IMR-90 (cell line): ENCODE data around the gene OVCA2. TPM values are rescaled to one million over a fixed set of nuclear protein-coding genes. Genes with fewer than 3 reads are reported as not detected.

Source experiments
- ATAC-seq: fragments of 200-7000 bp; cut with Tn5 transposase; 2 replicates; pipeline ENCODE4 v1.9.1; 2020; ENCODE audit warnings: low read depth, mild to moderate bottlenecking, moderate library complexity
- BruUV-seq: library from RNA; stranded (reverse); fragments of 400-500 nt; replicated peaks from 2 replicates; lab custom pipeline; 2021; lab: Mats Ljungman, UMichigan
- CTCF ChIA-PET: fragments of 300-600 bp; formaldehyde crosslinking; extraction: SDS; loops from one replicate; lab custom pipeline; 2021; ENCODE audit warnings: antibody characterized with exemption; lab: Yijun Ruan, JAX
- POLR2A ChIA-PET: fragments of 300-600 bp; sonication (Branson Sonifier 250); formaldehyde crosslinking; loops from one replicate; lab custom pipeline; 2022; ENCODE audit warnings: antibody characterized with exemption; ENCODE audit not compliant: unreplicated experiment; lab: Charles Lee
- DNase-seq: peaks from one replicate; pipeline ENCODE4 v3.0.0; 2013
- H2AFZ ChIP-seq: replicated peaks from 2 replicates; pipeline ENCODE3; 2013; ENCODE audit warnings: low read length, mild to moderate bottlenecking; ENCODE audit not compliant: poor library complexity
- H2AK5ac ChIP-seq: 2 replicates; pipeline ENCODE4 v1.6.1; 2013; ENCODE audit warnings: low read depth, low read length, inconsistent platforms
- H2AK9ac ChIP-seq: replicated peaks from 2 replicates; pipeline ENCODE3; 2013; ENCODE audit warnings: mild to moderate bottlenecking, low read depth, low read length, moderate library complexity; ENCODE audit not compliant: poor library complexity
- H2BK120ac ChIP-seq: 2 replicates; pipeline ENCODE4 v1.6.1; 2013; ENCODE audit warnings: low read depth, low read length, inconsistent platforms
- H2BK15ac ChIP-seq: 3 replicates; pipeline ENCODE4 v1.6.1; 2013; ENCODE audit warnings: low read depth, low read length, inconsistent platforms
- H2BK20ac ChIP-seq: 2 replicates; pipeline ENCODE4 v1.6.1; 2013; ENCODE audit warnings: low read depth, mild to moderate bottlenecking, inconsistent platforms, low read length, moderate library complexity
- H2BK5ac ChIP-seq: 2 replicates; pipeline ENCODE4 v1.6.1; 2013; ENCODE audit warnings: mild to moderate bottlenecking, low read depth, low read length, inconsistent platforms; ENCODE audit not compliant: poor library complexity, severe bottlenecking
- H3K14ac ChIP-seq: replicated peaks from 2 replicates; pipeline ENCODE4 v1.6.1; 2013; ENCODE audit warnings: low read depth, low read length, inconsistent platforms
- H3K18ac ChIP-seq: 2 replicates; pipeline ENCODE4 v1.6.1; 2013; ENCODE audit warnings: low read depth, low read length, control low read depth
- H3K23ac ChIP-seq: 2 replicates; pipeline ENCODE4 v1.6.1; 2013; ENCODE audit warnings: low read depth, low read length, inconsistent platforms
- H3K27ac ChIP-seq: 2 replicates; pipeline ENCODE4 v1.5.1; 2013; ENCODE audit warnings: mild to moderate bottlenecking, control low read depth, low read length; ENCODE audit not compliant: insufficient read depth
- H3K27me3 ChIP-seq: 2 replicates; pipeline ENCODE4 v1.6.1; 2013; ENCODE audit warnings: low read length; ENCODE audit not compliant: control insufficient read depth, insufficient read depth
- H3K36me3 ChIP-seq: 2 replicates; pipeline ENCODE4 v1.6.1; 2013; ENCODE audit warnings: low read length, mixed read lengths; ENCODE audit not compliant: control insufficient read depth, insufficient read depth
- H3K4ac ChIP-seq: 2 replicates; pipeline ENCODE4 v1.6.1; 2013; ENCODE audit warnings: low read depth, low read length, inconsistent platforms
- H3K4me1 ChIP-seq: 2 replicates; pipeline ENCODE4 v1.6.1; 2013; ENCODE audit warnings: low read length, mixed read lengths; ENCODE audit not compliant: control insufficient read depth, insufficient read depth
- H3K4me2 ChIP-seq: 2 replicates; pipeline ENCODE4 v1.6.1; 2013; ENCODE audit warnings: low read depth, mild to moderate bottlenecking, control low read depth, low read length, moderate library complexity
- H3K4me3 ChIP-seq: 2 replicates; pipeline ENCODE4 v1.5.1; 2013; ENCODE audit warnings: low read depth, mild to moderate bottlenecking, control low read depth, low read length, moderate library complexity; ENCODE audit not compliant: insufficient read depth
- H3K56ac ChIP-seq: 2 replicates; pipeline ENCODE4 v1.6.1; 2013; ENCODE audit warnings: low read length, inconsistent platforms; ENCODE audit not compliant: insufficient read depth; ENCODE audit errors: extremely low read depth
- H3K79me1 ChIP-seq, 2 experiments: 2 replicates each; pipeline ENCODE4 v1.6.1; 2013; ENCODE audit warnings: low read length in 2 of 2, inconsistent platforms in 1 of 2, low read depth in 1 of 2
- H3K9ac ChIP-seq: 2 replicates; pipeline ENCODE4 v1.6.1; 2013; ENCODE audit warnings: low read depth, low read length, control low read depth
- H3K9me1 ChIP-seq: 2 replicates; pipeline ENCODE4 v1.6.1; 2013; ENCODE audit warnings: low read length, inconsistent platforms; ENCODE audit not compliant: insufficient read depth
- H3K9me3 ChIP-seq: 2 replicates; pipeline ENCODE4 v1.6.1; 2013; ENCODE audit warnings: low read length; ENCODE audit not compliant: control insufficient read depth, insufficient read depth
- H4K20me1 ChIP-seq: 2 replicates; pipeline ENCODE4 v1.6.1; 2013; ENCODE audit warnings: low read length, inconsistent platforms; ENCODE audit not compliant: insufficient read depth
- H4K5ac ChIP-seq: 2 replicates; pipeline ENCODE4 v1.6.1; 2013; ENCODE audit warnings: mild to moderate bottlenecking, low read depth, low read length, control low read depth
- H4K8ac ChIP-seq, 2 experiments: 2 replicates each; pipeline ENCODE4 v1.6.1; 2013; ENCODE audit warnings: low read depth in 2 of 2, low read length in 2 of 2, control low read depth in 1 of 2, inconsistent platforms in 1 of 2
- H4K91ac ChIP-seq: 2 replicates; pipeline ENCODE4 v1.6.1; 2013; ENCODE audit warnings: low read depth, low read length, inconsistent platforms; ENCODE audit not compliant: insufficient read depth
- BHLHE40 ChIP-seq: fragments of 150-350 bp; IDR thresholded peaks from 2 replicates; pipeline ENCODE4 v1.6.1; 2016; ENCODE audit warnings: mild to moderate bottlenecking, low read depth, low read length
- CEBPB ChIP-seq: IDR thresholded peaks from 2 replicates; pipeline ENCODE4 v1.6.1; 2012; ENCODE audit warnings: low read depth, low read length, improper control_type of control experiment
- CHD1 ChIP-seq: IDR thresholded peaks from 2 replicates; pipeline ENCODE4 v1.6.1; 2012; ENCODE audit warnings: low read depth, low read length, improper control_type of control experiment
- FOS ChIP-seq: fragments of 150-350 bp; IDR thresholded peaks from 2 replicates; pipeline ENCODE4 v1.6.1; 2016; ENCODE audit warnings: low read depth, low read length
- MAFK ChIP-seq: IDR thresholded peaks from 2 replicates; pipeline ENCODE4 v1.6.1; 2012; ENCODE audit warnings: low read depth, low read length, improper control_type of control experiment
- MXI1 ChIP-seq: IDR thresholded peaks from 2 replicates; pipeline ENCODE4 v1.6.1; 2012; ENCODE audit warnings: low read depth, mild to moderate bottlenecking, low read length, moderate library complexity, borderline replicate concordance
- NFE2L2 ChIP-seq: fragments of 150-350 bp; IDR thresholded peaks from 2 replicates; pipeline ENCODE4 v1.6.1; 2016; ENCODE audit warnings: low read depth, mild to moderate bottlenecking, low read length
- POLR2A ChIP-seq: IDR thresholded peaks from 2 replicates; pipeline ENCODE4 v1.6.1; 2012; ENCODE audit warnings: mild to moderate bottlenecking, low read depth, low read length
- RAD21 ChIP-seq: IDR thresholded peaks from 2 replicates; pipeline ENCODE4 v1.6.1; 2012; ENCODE audit warnings: low read length, improper control_type of control experiment
- RCOR1 ChIP-seq: IDR thresholded peaks from 2 replicates; pipeline ENCODE4 v1.6.1; 2012; ENCODE audit warnings: mild to moderate bottlenecking, low read length, improper control_type of control experiment; ENCODE audit not compliant: insufficient replicate concordance
- RFX5 ChIP-seq: IDR thresholded peaks from 2 replicates; pipeline ENCODE4 v1.8.0; 2012; ENCODE audit warnings: low read depth, mild to moderate bottlenecking, low read length, moderate library complexity
- SMC3 ChIP-seq: fragments of 150-350 bp; IDR thresholded peaks from 2 replicates; pipeline ENCODE4 v1.6.1; 2016; ENCODE audit warnings: low read depth, mild to moderate bottlenecking, antibody characterized with exemption, low read length, moderate library complexity
- WGBS, 2 experiments: methylation state at CpG; one replicate each; pipeline versions ENCODE4 v1.1.5 to v1.1.7; 2013; ENCODE audit warnings: missing lambda C conversion rate in 2 of 2; ENCODE audit not compliant: insufficient read length in 1 of 2; ENCODE audit errors: extremely low coverage in 2 of 2; 5-methylcytosine and 5-hydroxymethylcytosine counted together
- dilution Hi-C: fragments of 300-500 bp; cut with HindIII; formaldehyde crosslinking; loops from one replicate; pipeline ENCODE4 v1.14.3; 2018; ENCODE audit warnings: low sequenced_read_pairs; ENCODE audit not compliant: unreplicated experiment
- in situ Hi-C: fragments of 300-500 bp; cut with MboI; formaldehyde crosslinking; loops from 3 replicates; pipeline ENCODE4 v1.14.3; 2019; ENCODE audit warnings: low sequenced_read_pairs, inconsistent platforms, mixed read lengths
- intact Hi-C: fragments of 100-400 bp; cut with micrococcal nuclease; formaldehyde crosslinking; loops from 2 replicates; pipeline ENCODE4 v1.10.0; 2022
- polyA plus RNA-seq, 3 experiments: library from polyadenylated mRNA; depleted of rRNA; stranded (reverse); fragments of >200 nt; gene quantifications; 2 replicates each; pipeline ENCODE4 v1.2.3, GENCODE V29; 2012; ENCODE audit warnings: low replicate concordance in 1 of 3
- total RNA-seq: library from RNA; depleted of rRNA; stranded (reverse); fragments of >200 nt; gene quantifications from 2 replicates; pipeline ENCODE4 v1.2.3, GENCODE V29; 2012
- TF ChIP-seq, protein P1 (sequence below): fragments of 150-350 bp; IDR thresholded peaks from 2 replicates; pipeline ENCODE4 v1.6.1; 2017; ENCODE audit warnings: mild to moderate bottlenecking, antibody characterized with exemption, low read length, low read depth
- TF ChIP-seq, protein P2 (sequence below): conservative IDR thresholded peaks from 2 replicates; pipeline ENCODE4 v1.5.1; 2012; ENCODE audit warnings: mild to moderate bottlenecking, low read depth, low read length, improper control_type of control experiment
- TF ChIP-seq, protein P3 (sequence below): fragments of 150-350 bp; IDR thresholded peaks from 2 replicates; pipeline ENCODE4 v1.6.1; 2016; ENCODE audit warnings: low read depth, mild to moderate bottlenecking, low read length, moderate library complexity, borderline replicate concordance

OVCA2 gene
- total and polyA plus RNA-seq, 2 of the 4 experiments (the other 2 are of a cell fraction), result 38.7 to 46.9 TPM

DNA sequence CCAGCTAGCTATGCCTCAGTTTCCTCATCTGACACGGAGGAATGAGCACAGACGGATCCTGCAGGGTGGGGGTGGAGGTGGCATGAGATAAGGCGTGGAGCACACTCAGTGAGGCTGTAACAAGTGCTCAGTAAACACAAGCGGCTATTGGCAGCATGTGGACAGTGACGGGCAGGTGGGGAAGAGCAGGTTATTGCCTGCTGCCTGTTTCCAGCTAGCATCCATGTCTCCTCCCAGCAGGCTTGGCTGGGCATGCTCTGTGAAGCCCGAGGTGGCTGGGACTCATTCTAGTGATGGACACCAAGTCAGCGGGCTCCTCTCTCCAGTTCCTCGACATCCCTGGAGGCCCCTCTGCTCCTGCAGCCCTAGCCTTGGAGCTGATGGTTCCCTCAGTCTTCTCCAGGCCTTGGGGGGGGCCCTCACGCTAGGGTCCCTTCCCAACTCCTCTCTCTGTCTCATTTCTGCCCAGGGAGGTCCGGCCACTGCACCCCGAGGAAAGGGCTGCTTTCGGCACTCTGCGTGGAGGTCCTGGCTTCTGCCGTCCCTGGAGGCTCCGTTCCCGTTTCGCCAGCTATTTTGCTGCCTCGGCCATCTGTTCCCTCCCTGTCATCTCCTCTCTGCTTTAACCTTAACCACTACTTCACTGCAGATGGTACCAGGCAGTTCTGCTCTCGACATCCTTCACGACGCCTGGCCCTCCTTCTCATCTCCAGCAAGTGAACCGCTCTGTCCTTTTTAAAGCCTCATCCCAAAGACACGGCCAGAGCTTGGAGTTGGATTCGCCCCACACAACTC is 22.9 kb upstream of the OVCA2 start:
- Histone ChIP-seq H3K4me1 (no peaks in the 10 kb centered on the region; the same call in 1 of the 2 replicates), H2AK5ac (no peak overlapping the region), H4K91ac (no peak overlapping the region), H3K4me2 (no peak overlapping the region), H3K36me3 (no peaks in the 10 kb centered on the region), H2BK5ac (no peak overlapping the region), H2BK15ac (no peak overlapping the region), H2BK20ac (no peak overlapping the region), H3K9me1 (no peaks in the 10 kb centered on the region), H3K79me1 (no peaks in the 10 kb centered on the region), H2BK120ac (no peak overlapping the region), H3K18ac (no peak overlapping the region), H3K9me3 (peaks cover 2% of the 10 kb centered on the region; the same call in 1 of the 2 replicates), H4K5ac (no peak overlapping the region), H3K14ac (no peak overlapping the region), H3K9ac (no peak overlapping the region), H4K20me1 (no peaks in the 10 kb centered on the region; the same call in 1 of the 2 replicates), H3K23ac (no peak overlapping the region; the same call in 1 of the 2 replicates), H2AK9ac (peak overlapping the region; percentile 18), H3K27ac (no peak overlapping the region), H2AFZ (no peak overlapping the region), H3K56ac (no peak overlapping the region), H3K4ac (no peak overlapping the region), H4K8ac (no peak overlapping the region), H3K27me3 (peaks cover 81% of the 10 kb centered on the region), H3K4me3 (no peak overlapping the region)
- dilution Hi-C loops, result no loop called here
- 51% methylated on average over 18 of the region's 24 CpGs; no CpG with 5 or more reads in 1 of the 2 experiments for WGBS, 2 experiments
- BruUV-seq, result no TSS peak
- ChIA-PET POLR2A (no interaction called here), CTCF (no interaction called here)
- DNase-seq (no peak), ATAC-seq (no peak)
- intact Hi-C loops, result no loop called here
- in situ Hi-C loops, result no loop called here
- TF ChIP-seq MAFK, result no peak
- TF ChIP-seq NFE2L2, result no peak
- no peak for TF ChIP-seq MXI1
- TF ChIP-seq FOS, result no peak
- no peak for TF ChIP-seq RFX5
- TF ChIP-seq CHD1, result no peak
- TF ChIP-seq CEBPB, result no peak
- no peak for TF ChIP-seq RAD21
- TF ChIP-seq, protein P1, sequence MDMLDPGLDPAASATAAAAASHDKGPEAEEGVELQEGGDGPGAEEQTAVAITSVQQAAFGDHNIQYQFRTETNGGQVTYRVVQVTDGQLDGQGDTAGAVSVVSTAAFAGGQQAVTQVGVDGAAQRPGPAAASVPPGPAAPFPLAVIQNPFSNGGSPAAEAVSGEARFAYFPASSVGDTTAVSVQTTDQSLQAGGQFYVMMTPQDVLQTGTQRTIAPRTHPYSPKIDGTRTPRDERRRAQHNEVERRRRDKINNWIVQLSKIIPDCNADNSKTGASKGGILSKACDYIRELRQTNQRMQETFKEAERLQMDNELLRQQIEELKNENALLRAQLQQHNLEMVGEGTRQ, result no peak
- TF ChIP-seq, protein P2, sequence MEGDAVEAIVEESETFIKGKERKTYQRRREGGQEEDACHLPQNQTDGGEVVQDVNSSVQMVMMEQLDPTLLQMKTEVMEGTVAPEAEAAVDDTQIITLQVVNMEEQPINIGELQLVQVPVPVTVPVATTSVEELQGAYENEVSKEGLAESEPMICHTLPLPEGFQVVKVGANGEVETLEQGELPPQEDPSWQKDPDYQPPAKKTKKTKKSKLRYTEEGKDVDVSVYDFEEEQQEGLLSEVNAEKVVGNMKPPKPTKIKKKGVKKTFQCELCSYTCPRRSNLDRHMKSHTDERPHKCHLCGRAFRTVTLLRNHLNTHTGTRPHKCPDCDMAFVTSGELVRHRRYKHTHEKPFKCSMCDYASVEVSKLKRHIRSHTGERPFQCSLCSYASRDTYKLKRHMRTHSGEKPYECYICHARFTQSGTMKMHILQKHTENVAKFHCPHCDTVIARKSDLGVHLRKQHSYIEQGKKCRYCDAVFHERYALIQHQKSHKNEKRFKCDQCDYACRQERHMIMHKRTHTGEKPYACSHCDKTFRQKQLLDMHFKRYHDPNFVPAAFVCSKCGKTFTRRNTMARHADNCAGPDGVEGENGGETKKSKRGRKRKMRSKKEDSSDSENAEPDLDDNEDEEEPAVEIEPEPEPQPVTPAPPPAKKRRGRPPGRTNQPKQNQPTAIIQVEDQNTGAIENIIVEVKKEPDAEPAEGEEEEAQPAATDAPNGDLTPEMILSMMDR, result no peak
- TF ChIP-seq SMC3, result no peak
- TF ChIP-seq, protein P3, sequence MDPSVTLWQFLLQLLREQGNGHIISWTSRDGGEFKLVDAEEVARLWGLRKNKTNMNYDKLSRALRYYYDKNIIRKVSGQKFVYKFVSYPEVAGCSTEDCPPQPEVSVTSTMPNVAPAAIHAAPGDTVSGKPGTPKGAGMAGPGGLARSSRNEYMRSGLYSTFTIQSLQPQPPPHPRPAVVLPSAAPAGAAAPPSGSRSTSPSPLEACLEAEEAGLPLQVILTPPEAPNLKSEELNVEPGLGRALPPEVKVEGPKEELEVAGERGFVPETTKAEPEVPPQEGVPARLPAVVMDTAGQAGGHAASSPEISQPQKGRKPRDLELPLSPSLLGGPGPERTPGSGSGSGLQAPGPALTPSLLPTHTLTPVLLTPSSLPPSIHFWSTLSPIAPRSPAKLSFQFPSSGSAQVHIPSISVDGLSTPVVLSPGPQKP, result no peak
- no peak for TF ChIP-seq POLR2A
- no peak for TF ChIP-seq RCOR1
- TF ChIP-seq BHLHE40, result no peak
